ENCODE measurements around the gene CLCN7.

DNA sequence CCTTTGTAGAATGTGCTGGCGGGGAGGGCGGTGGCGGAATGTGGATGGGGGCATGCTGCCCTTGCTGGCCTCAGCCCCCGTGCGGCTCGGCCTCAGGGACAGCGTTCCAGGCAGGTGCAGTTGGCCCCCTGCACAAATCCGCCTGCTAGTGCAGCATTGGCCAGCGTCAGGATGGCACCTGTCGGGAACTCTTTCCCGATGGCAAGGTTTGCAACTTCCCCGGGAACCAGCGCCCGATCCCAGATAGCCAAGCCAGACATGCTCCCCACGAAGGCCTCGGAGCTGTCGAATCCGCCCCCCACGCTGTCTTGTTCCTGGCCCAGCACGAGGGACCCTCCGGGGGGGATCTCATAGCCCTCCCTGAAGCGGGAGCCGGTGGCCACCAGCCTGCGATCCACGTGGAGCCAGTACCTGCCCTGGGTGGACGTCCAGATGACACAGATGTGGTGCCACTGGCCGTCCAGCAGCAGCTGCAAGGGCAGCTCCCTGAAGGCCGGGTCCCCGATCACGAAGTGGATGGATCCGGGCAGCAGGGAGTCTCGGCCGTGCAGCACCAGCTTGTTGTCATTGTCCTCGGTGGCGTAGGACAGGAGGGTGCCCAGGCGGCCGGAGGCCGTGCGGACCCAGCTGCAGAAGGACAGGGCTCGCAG, 11.1 kb upstream of the CLCN7 start:
- TF ChIP-seq, protein P1, sequence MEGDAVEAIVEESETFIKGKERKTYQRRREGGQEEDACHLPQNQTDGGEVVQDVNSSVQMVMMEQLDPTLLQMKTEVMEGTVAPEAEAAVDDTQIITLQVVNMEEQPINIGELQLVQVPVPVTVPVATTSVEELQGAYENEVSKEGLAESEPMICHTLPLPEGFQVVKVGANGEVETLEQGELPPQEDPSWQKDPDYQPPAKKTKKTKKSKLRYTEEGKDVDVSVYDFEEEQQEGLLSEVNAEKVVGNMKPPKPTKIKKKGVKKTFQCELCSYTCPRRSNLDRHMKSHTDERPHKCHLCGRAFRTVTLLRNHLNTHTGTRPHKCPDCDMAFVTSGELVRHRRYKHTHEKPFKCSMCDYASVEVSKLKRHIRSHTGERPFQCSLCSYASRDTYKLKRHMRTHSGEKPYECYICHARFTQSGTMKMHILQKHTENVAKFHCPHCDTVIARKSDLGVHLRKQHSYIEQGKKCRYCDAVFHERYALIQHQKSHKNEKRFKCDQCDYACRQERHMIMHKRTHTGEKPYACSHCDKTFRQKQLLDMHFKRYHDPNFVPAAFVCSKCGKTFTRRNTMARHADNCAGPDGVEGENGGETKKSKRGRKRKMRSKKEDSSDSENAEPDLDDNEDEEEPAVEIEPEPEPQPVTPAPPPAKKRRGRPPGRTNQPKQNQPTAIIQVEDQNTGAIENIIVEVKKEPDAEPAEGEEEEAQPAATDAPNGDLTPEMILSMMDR (IDR thresholded peaks at IDR 0.05) = no peak
- TF ChIP-seq EZH2 (IDR thresholded peaks at IDR 0.05) (no peak), EZH2phosphoT487 (IDR thresholded peaks at IDR 0.05) (no peak)

Data from neural progenitor cell (in vitro differentiated cells).